ENCODE measurements around the gene SYT1.

SYT1 gene

GRCh38 chr12:79183926-79184325, 319.4 kb downstream of the SYT1 start:
- no peak for DNase-seq (ENCODE audit: low read depth)
- TF ChIP-seq CTCF (IDR thresholded peaks at IDR 0.05; ENCODE audit: control insufficient read depth, extremely low read depth, insufficient read depth): no peak
- H3K4me3 ChIP-seq (ENCODE audit: low read depth, low read length): no peak overlapping the region

GRCh38 chr12:79186506-79186905, 321.9 kb downstream of the SYT1 start:
- no peak for TF ChIP-seq CTCF (IDR thresholded peaks at IDR 0.05; ENCODE audit: control insufficient read depth, extremely low read depth, insufficient read depth)
- no peak for DNase-seq (ENCODE audit: low read depth)
- no peak overlapping the region for H3K4me3 ChIP-seq (ENCODE audit: low read depth, low read length)

GRCh38 chr12:79187032-79187431, 322.5 kb downstream of the SYT1 start:
- H3K4me3 ChIP-seq (ENCODE audit: low read depth, low read length): no peak overlapping the region
- TF ChIP-seq CTCF (IDR thresholded peaks at IDR 0.05; ENCODE audit: control insufficient read depth, extremely low read depth, insufficient read depth): no peak
- no peak for DNase-seq (ENCODE audit: low read depth)

GRCh38 chr12:79191391-79191790, 326.8 kb downstream of the SYT1 start:
- DNase-seq (ENCODE audit: low read depth): no peak
- TF ChIP-seq CTCF (IDR thresholded peaks at IDR 0.05; ENCODE audit: control insufficient read depth, extremely low read depth, insufficient read depth): no peak

GRCh38 chr12:79194595-79194994, 330.0 kb downstream of the SYT1 start:
- no peak for TF ChIP-seq CTCF (IDR thresholded peaks at IDR 0.05; ENCODE audit: control insufficient read depth, extremely low read depth, insufficient read depth)
- no peak for DNase-seq (ENCODE audit: low read depth)
- H3K4me3 ChIP-seq (ENCODE audit: low read depth, low read length): no peak overlapping the region

More at GRCh38 chr12:79191391-79191790, 326.8 kb downstream of the SYT1 start:
- no peak overlapping the region for H3K4me3 ChIP-seq (ENCODE audit: low read depth, low read length)

- TF ChIP-seq CTCF (IDR thresholded peaks at IDR 0.05; ENCODE audit: control insufficient read depth, extremely low read depth, insufficient read depth): no peak
- no peak for DNase-seq (ENCODE audit: low read depth)
- no peak overlapping the region for H3K4me3 ChIP-seq (ENCODE audit: low read depth, low read length)
Observed at GRCh38 chr12:79199166-79199565, 334.6 kb downstream of the SYT1 start.

- no peak overlapping the region for H3K4me3 ChIP-seq (ENCODE audit: low read depth, low read length)
- no peak for TF ChIP-seq CTCF (IDR thresholded peaks at IDR 0.05; ENCODE audit: control insufficient read depth, extremely low read depth, insufficient read depth)
- no peak for DNase-seq (ENCODE audit: low read depth)
Observed at GRCh38 chr12:79200176-79200575, 335.6 kb downstream of the SYT1 start.
